Activated CD4-positive, alpha-beta memory T cell treated with anti-CD3 and anti-CD28 coated beads for 36 hours (primary cell): ENCODE results near the gene HYLS1. TPM values are rescaled to one million over a fixed set of nuclear protein-coding genes. Genes with fewer than 3 reads are reported as not detected.
"Not testable (repeated sequence)": the region's sequence is repeated elsewhere in the genome, so short reads cannot be mapped to it uniquely, and the experiment has no call there.

Experiments
- CTCF ChIA-PET: fragments of 350-600 bp; sonication (Branson Sonifier 250); formaldehyde crosslinking; loops from one replicate; lab custom pipeline; 2021; ENCODE audit warnings: antibody characterized with exemption, inconsistent platforms; lab: Charles Lee
- POLR2A ChIA-PET: fragments of 350-600 bp; sonication (Branson Sonifier 250); formaldehyde crosslinking; loops from one replicate; lab custom pipeline; 2021; ENCODE audit warnings: antibody characterized with exemption; lab: Charles Lee
- DNase-seq: peaks from one replicate; pipeline ENCODE4 v3.0.0-alpha.2; 2020
- H3K27ac Mint-ChIP-seq: one replicate; pipeline ENCODE4 v1.8.0; 2021; ENCODE audit warnings: mixed read lengths
- H3K27me3 Mint-ChIP-seq: one replicate; pipeline ENCODE4 v1.8.0; 2021; ENCODE audit warnings: mixed read lengths
- H3K36me3 Mint-ChIP-seq: one replicate; pipeline ENCODE4 v1.8.0; 2021; ENCODE audit warnings: mixed read lengths
- H3K4me1 Mint-ChIP-seq: one replicate; pipeline ENCODE4 v1.8.0; 2021; ENCODE audit warnings: low read depth, mixed read lengths
- H3K4me3 Mint-ChIP-seq: one replicate; pipeline ENCODE4 v1.8.0; 2021; ENCODE audit warnings: mild to moderate bottlenecking, mixed read lengths
- H3K9me3 Mint-ChIP-seq: one replicate; pipeline ENCODE4 v1.8.0; 2021; ENCODE audit warnings: mixed read lengths
- intact Hi-C: fragments of 100-400 bp; cut with micrococcal nuclease; formaldehyde crosslinking; loops from one replicate; pipeline ENCODE4 v1.15.1; 2023
- total RNA-seq, 2 experiments: library from RNA; stranded (reverse); gene quantifications; one replicate each; pipeline ENCODE4 v1.2.3, GENCODE V29; 2021

The HYLS1 gene
- total RNA-seq, 2 experiments from 2014 or later: 8.2 to 8.3 TPM

DNA sequence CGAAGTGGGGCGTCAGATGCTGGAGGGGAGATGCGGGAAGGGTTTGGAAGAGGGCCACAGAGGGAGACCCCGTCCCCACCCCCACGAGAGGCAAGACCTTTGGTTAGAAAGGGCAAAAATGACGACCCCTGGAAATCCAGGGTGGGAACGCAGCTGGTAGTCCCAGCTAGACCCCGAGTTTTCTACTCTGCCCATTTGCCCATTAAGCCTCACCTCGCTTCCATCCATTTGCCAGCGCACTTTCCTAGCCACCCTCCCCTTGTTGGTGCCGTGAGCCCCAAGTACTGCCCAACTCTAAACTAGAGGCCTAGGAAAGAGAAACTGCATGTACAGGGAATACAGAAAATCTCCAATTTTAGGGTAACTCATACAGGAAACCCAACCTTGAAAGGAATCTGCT lies 17.2 kb downstream of the HYLS1 start:
- DNase-seq: no peak
- Mint-ChIP-seq H3K9me3 (no peaks in the 10 kb centered on the region), H3K4me3 (peak overlapping the region; percentile 50), H3K27me3 (peaks cover 25% of the 10 kb centered on the region), H3K36me3 (peaks cover 18% of the 10 kb centered on the region), H3K27ac (no peak overlapping the region), H3K4me1 (peaks cover 24% of the 10 kb centered on the region)
- POLR2A ChIA-PET: no interaction called here
- CTCF ChIA-PET: interaction anchor here (1.4 kb wide), 1 partner anchor 9 kb away, joined by 3 read pairs; no protein-coding TSS in a partner anchor
- intact Hi-C loops: no loop called here

DNA sequence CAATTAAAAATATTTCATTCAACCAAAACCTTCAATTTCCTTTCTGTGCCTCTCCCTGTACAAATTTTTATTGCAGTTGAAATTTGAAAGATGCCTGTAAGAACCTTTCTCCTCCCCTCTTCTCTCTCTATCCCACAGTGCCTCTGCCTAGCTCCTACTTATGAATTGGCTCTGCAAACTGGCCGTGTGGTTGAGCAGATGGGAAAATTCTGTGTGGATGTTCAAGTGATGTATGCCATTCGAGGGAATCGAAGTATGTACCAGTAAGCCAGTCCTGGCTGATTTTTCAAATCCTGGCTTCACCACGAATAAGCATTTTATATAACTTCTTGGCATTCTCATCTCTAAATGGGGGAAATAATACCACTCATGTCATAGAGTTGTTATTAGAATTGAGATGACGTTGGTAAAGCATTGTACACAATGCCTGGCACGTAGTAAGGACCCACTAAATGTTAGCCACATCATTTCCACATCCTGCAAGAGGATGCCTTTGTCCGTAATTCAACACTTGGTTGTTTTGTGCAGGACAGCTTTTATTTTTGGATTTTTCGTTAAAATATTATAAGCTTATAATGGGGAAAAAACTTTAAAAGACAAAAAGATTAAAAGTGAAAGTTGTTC lies 22.9 kb downstream of the HYLS1 start:
- H3K4me3 Mint-ChIP-seq: no peak overlapping the region
- DNase-seq: no peak
- H3K27ac Mint-ChIP-seq: no peak overlapping the region
- H3K36me3 Mint-ChIP-seq: no peaks in the 10 kb centered on the region
- peaks cover 28% of the 10 kb centered on the region for H3K27me3 Mint-ChIP-seq
- no peaks in the 10 kb centered on the region for H3K4me1 Mint-ChIP-seq
- ChIA-PET POLR2A (no interaction called here), CTCF (interaction anchor here (0.9 kb wide), 1 partner anchor 13 kb away, joined by 4 read pairs; no protein-coding TSS in a partner anchor)
- H3K9me3 Mint-ChIP-seq: no peaks in the 10 kb centered on the region
- intact Hi-C loops: no loop called here

DNA sequence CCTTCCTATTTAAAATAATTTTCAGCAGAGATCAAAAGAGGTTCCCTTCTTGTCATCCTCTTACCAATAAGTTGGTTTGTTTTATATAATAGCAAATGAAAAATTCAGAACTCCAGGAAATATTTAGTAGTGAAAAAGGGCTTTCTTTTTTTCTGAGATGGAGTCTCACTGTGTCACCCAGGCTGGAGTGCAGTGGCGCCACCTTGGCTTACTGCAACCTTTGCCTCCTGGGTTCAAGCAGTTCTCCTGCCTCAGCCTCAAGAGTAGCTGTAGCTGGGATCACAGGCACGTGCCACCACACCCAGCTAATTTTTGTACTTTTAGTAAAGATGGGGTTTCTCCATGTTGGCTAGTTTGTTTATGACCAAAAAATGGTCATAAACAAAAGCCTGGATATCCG lies 27.1 kb downstream of the HYLS1 start:
- CTCF ChIA-PET, POLR2A ChIA-PET, H3K36me3 Mint-ChIP-seq, H3K4me3 Mint-ChIP-seq, intact Hi-C loops, H3K9me3 Mint-ChIP-seq, DNase-seq, H3K27ac Mint-ChIP-seq, H3K4me1 Mint-ChIP-seq: not testable (repeated sequence)
- peaks cover 40% of the 10 kb centered on the region for H3K27me3 Mint-ChIP-seq

DNA sequence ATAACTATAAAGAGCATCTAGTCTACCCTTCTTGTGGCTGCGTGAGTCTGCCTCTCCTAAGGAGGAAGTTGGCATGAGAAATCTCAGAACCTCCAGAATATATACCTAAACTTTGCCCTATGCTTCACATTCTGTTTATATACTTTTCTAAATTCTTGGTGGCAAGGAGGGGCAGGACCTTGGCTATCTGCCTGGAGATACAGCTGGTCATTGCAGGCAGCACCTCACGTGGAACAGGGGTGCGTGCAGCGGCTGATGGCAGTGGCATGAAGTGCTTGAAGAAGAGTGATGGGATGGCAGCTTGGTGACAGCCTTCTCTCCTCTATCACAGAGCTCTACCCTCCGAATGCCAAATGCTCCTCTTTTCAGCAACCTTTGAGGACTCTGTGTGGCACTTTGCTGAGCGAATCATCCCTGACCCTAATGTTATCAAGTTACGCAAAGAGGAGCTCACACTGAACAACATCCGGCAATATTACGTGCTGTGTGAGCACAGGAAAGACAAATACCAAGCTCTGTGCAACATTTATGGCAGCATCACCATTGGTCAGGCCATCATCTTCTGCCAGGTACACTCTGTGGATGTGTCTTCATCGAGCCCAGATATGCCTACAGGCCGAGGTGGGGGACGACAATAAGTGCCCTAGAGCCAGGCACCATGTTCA lies 29.3 kb downstream of the HYLS1 start:
- H3K4me3 Mint-ChIP-seq: no peak overlapping the region
- no peak overlapping the region for H3K27ac Mint-ChIP-seq
- POLR2A ChIA-PET: no interaction called here
- H3K4me1 Mint-ChIP-seq: no peaks in the 10 kb centered on the region
- CTCF ChIA-PET: interaction anchor here (2.0 kb wide), 1 partner anchor 8 kb away, joined by 4 read pairs; no protein-coding TSS in a partner anchor
- H3K36me3 Mint-ChIP-seq: no peaks in the 10 kb centered on the region
- peaks cover 34% of the 10 kb centered on the region for H3K27me3 Mint-ChIP-seq
- no peaks in the 10 kb centered on the region for H3K9me3 Mint-ChIP-seq
- DNase-seq: no peak
- intact Hi-C loops: no loop called here

GRCh38 chr11:125918140-125918840 lies 30.8 kb downstream of the HYLS1 start:
- Mint-ChIP-seq H3K36me3 (no peaks in the 10 kb centered on the region), H3K27ac (no peak overlapping the region), H3K4me1 (no peaks in the 10 kb centered on the region), H3K9me3 (no peaks in the 10 kb centered on the region), H3K27me3 (peaks cover 31% of the 10 kb centered on the region), H3K4me3 (no peak overlapping the region)
- intact Hi-C loops: no loop called here
- DNase-seq: no peak
- ChIA-PET POLR2A (no interaction called here), CTCF (interaction anchor here (1.0 kb wide), 1 partner anchor 276 kb away, joined by 4 read pairs; no protein-coding TSS in a partner anchor)

- H3K4me1 Mint-ChIP-seq: no peaks in the 10 kb centered on the region
- H3K27me3 Mint-ChIP-seq: peaks cover 25% of the 10 kb centered on the region
- no peak for DNase-seq
- no peaks in the 10 kb centered on the region for H3K36me3 Mint-ChIP-seq
- POLR2A ChIA-PET: no interaction called here
- H3K9me3 Mint-ChIP-seq: no peaks in the 10 kb centered on the region
- no peak overlapping the region for H3K27ac Mint-ChIP-seq
- H3K4me3 Mint-ChIP-seq: no peak overlapping the region
- CTCF ChIA-PET: interaction anchor here (0.6 to 1.5 kb wide), 4 partner anchors 97 to 559 kb away, joined by 3 to 10 read pairs (median 4); no protein-coding TSS in a partner anchor
- intact Hi-C loops: no loop called here
These were observed 33.6 kb downstream of the HYLS1 start for GRCh38 chr11:125921042-125921441.

- CTCF ChIA-PET: interaction anchor here (0.8 to 1.5 kb wide), 2 partner anchors 272 to 275 kb away, joined by 3 to 10 read pairs; no protein-coding TSS in a partner anchor
- DNase-seq: no peak
- no peaks in the 10 kb centered on the region for H3K9me3 Mint-ChIP-seq
- no peak overlapping the region for H3K27ac Mint-ChIP-seq
- H3K4me3 Mint-ChIP-seq: no peak overlapping the region
- POLR2A ChIA-PET: no interaction called here
- H3K36me3 Mint-ChIP-seq: no peaks in the 10 kb centered on the region
- H3K27me3 Mint-ChIP-seq: peaks cover 21% of the 10 kb centered on the region
- no peaks in the 10 kb centered on the region for H3K4me1 Mint-ChIP-seq
- intact Hi-C loops: loop anchor here (2.0 kb wide), 1 partner anchor 559 kb away; no protein-coding TSS in a partner anchor
These were observed 34.7 kb downstream of the HYLS1 start for GRCh38 chr11:125922156-125922555.

- Mint-ChIP-seq H3K9me3 (no peaks in the 10 kb centered on the region), H3K4me1 (no peaks in the 10 kb centered on the region), H3K36me3 (no peaks in the 10 kb centered on the region), H3K27me3 (peaks cover 18% of the 10 kb centered on the region), H3K4me3 (no peak overlapping the region), H3K27ac (no peak overlapping the region)
- DNase-seq: peak; percentile 69
- intact Hi-C loops: loop anchor here (1.0 to 2.0 kb wide), 3 partner anchors 271 to 558 kb away; partner anchors contain the start of genes FAM118B and RPUSD4
- POLR2A ChIA-PET: no interaction called here
- CTCF ChIA-PET: interaction anchor here (0.7 to 4.1 kb wide), 7 partner anchors 13 to 274 kb away, joined by 3 to 47 read pairs (median 4); partner anchors contain the start of gene PUS3
These were observed 35.6 kb downstream of the HYLS1 start for GRCh38 chr11:125923012-125923579.

DNA sequence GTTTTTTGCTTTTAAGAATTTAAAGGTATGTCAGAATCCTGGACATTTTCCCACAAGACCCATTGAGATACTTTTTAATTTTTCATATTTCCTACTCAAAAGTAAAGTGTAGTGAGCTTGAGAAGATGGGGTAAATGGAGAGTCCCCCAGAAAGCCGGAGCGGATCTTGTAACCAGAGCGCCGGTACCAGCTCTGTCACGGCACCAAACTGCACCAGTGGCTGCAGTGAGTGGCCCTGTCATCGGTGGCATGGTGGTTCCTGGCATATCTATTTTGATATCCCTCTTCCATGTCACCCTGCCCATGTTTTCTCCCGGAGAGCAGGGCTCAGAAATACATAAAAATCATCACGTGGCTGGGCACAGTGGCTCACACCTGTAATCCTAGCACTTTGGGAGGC lies 36.2 kb downstream of the HYLS1 start:
- DNase-seq: no peak
- H3K36me3 Mint-ChIP-seq: no peaks in the 10 kb centered on the region
- no peak overlapping the region for H3K4me3 Mint-ChIP-seq
- H3K4me1 Mint-ChIP-seq: no peaks in the 10 kb centered on the region
- intact Hi-C loops: loop anchor here (1.0 to 2.0 kb wide), 3 partner anchors 271 to 557 kb away; partner anchors contain the start of genes FAM118B and RPUSD4
- H3K9me3 Mint-ChIP-seq: no peaks in the 10 kb centered on the region
- CTCF ChIA-PET: interaction anchor here (0.7 to 4.1 kb wide), 7 partner anchors 14 to 274 kb away, joined by 3 to 47 read pairs (median 4); partner anchors contain the start of gene PUS3
- POLR2A ChIA-PET: no interaction called here
- no peak overlapping the region for H3K27ac Mint-ChIP-seq
- peaks cover 14% of the 10 kb centered on the region for H3K27me3 Mint-ChIP-seq

GRCh38 chr11:125924384-125925007 lies 37.0 kb downstream of the HYLS1 start:
- Mint-ChIP-seq H3K27ac (no peak overlapping the region), H3K27me3 (peaks cover 9% of the 10 kb centered on the region), H3K4me3 (no peak overlapping the region), H3K36me3 (no peaks in the 10 kb centered on the region), H3K9me3 (no peaks in the 10 kb centered on the region), H3K4me1 (no peaks in the 10 kb centered on the region)
- ChIA-PET CTCF (interaction anchor here (0.8 to 4.1 kb wide), 8 partner anchors 8 to 556 kb away, joined by 3 to 47 read pairs (median 4); no protein-coding TSS in a partner anchor), POLR2A (no interaction called here)
- intact Hi-C loops: no loop called here
- DNase-seq: no peak

DNA sequence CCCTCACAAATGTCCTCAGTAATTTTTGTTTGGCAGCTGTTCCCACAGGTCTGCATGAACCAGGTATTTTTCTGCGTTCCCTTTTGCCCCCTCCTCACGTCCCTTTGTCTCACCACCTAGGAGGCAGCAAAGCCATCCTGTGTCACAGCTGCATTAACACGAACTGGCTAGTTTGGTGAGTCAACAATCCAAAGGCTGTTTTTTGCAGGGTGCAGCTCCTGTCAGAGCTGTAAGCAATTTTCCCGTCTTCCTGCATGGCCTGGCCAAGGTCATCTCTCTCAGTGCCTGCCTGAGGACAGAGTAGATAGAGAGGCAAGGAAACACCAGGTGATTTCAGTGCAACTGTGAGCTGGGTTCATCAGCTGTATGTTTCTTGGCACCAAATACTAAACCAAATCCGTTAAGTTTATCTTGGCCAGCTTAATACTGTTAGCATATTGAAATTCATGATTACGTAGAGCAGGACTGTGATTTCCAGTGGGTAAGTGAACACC lies 37.8 kb downstream of the HYLS1 start:
- no peak overlapping the region for H3K4me3 Mint-ChIP-seq
- H3K9me3 Mint-ChIP-seq: no peaks in the 10 kb centered on the region
- H3K36me3 Mint-ChIP-seq: no peaks in the 10 kb centered on the region
- H3K27me3 Mint-ChIP-seq: peaks cover 11% of the 10 kb centered on the region
- H3K4me1 Mint-ChIP-seq: no peaks in the 10 kb centered on the region
- intact Hi-C loops: no loop called here
- no peak for DNase-seq
- H3K27ac Mint-ChIP-seq: no peak overlapping the region
- ChIA-PET CTCF (interaction anchor here (1.0 to 4.1 kb wide), 5 partner anchors 9 to 556 kb away, joined by 4 to 47 read pairs (median 4); no protein-coding TSS in a partner anchor), POLR2A (interaction anchor here (0.7 kb wide), 1 partner anchor 184 kb away, joined by 3 read pairs; no protein-coding TSS in a partner anchor)
